HUES6 (cell line): ENCODE results near the gene FBXO17.
"Not testable (repeated sequence)": the region's sequence is repeated elsewhere in the genome, so short reads cannot be mapped to it uniquely, and the experiment has no call there.

ENCODE experiments used
- H3K27ac ChIP-seq: 2 replicates; pipeline ENCODE4 v1.7.0; 2013; ENCODE audit warnings: low read depth, mild to moderate bottlenecking, low read length, inconsistent platforms
- H3K27me3 ChIP-seq: 2 replicates; pipeline ENCODE4 v1.6.1; 2013; ENCODE audit warnings: low read length; ENCODE audit not compliant: control insufficient read depth, insufficient read depth
- H3K36me3 ChIP-seq: 2 replicates; pipeline ENCODE4 v1.6.1; 2013; ENCODE audit warnings: low read length; ENCODE audit not compliant: control insufficient read depth, insufficient read depth
- H3K4me1 ChIP-seq: 2 replicates; pipeline ENCODE4 v1.6.1; 2013; ENCODE audit warnings: low read length; ENCODE audit not compliant: control insufficient read depth, insufficient read depth
- H3K4me3 ChIP-seq: 2 replicates; pipeline ENCODE4 v1.5.1; 2013; ENCODE audit warnings: low read depth, low read length
- H3K9ac ChIP-seq: one replicate; pipeline ENCODE4 v1.6.1; 2013; ENCODE audit warnings: mild to moderate bottlenecking, low read length
- H3K9me3 ChIP-seq: 2 replicates; pipeline ENCODE4 v1.6.1; 2013; ENCODE audit warnings: low read depth, low read length; ENCODE audit not compliant: control insufficient read depth, insufficient read depth

The FBXO17 gene

DNA sequence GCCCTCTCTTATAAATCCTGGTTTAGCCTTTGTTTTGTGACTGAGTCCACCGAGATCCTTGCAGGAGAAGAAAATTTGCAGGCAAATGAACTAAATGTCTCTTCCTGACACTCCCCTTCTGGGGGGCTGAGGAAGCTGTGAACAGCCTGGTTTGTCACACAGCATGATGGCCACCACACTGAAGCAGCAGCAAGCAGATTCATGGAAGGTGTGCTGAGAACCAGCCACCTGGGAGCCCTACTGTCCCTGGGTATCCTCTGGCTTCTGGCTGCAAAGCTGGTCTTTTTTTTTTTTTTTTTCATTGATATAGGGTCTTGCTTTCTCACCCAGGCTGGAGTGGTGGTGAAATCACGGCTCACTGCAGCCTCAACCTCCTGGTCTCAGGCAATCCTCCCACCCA lies 33.6 kb downstream of the FBXO17 start:
- H3K36me3 ChIP-seq, result peaks cover 7% of the 10 kb centered on the region
- H3K4me3 ChIP-seq, result no peak overlapping the region
- H3K4me1 ChIP-seq, result no peaks in the 10 kb centered on the region
- no peaks in the 10 kb centered on the region for H3K9me3 ChIP-seq
- no peak overlapping the region for H3K27ac ChIP-seq
- no peaks in the 10 kb centered on the region for H3K27me3 ChIP-seq
- H3K9ac ChIP-seq, result no peak overlapping the region

DNA sequence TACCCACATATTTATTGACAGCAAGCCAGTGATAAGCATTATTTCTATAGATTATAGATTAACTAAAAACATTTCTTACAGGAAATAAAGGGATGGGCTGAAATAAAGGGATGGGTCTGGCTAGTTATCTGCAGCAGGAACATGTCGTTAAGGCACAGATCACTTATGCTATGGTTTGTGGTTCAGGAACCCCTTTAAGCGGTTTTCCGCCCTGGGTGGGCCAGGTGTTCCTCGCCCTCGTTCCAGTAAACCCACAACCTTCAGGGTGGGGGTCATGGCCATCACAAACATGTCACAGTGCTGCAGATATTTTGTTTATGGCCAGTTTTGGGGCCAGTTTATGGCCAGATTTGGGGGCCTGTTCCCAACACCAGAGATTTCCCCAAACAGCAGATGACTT lies 34.1 kb downstream of the FBXO17 start:
- not testable (repeated sequence) for H3K27me3 ChIP-seq, H3K4me3 ChIP-seq, H3K36me3 ChIP-seq, H3K27ac ChIP-seq, H3K9me3 ChIP-seq, H3K4me1 ChIP-seq, H3K9ac ChIP-seq

DNA sequence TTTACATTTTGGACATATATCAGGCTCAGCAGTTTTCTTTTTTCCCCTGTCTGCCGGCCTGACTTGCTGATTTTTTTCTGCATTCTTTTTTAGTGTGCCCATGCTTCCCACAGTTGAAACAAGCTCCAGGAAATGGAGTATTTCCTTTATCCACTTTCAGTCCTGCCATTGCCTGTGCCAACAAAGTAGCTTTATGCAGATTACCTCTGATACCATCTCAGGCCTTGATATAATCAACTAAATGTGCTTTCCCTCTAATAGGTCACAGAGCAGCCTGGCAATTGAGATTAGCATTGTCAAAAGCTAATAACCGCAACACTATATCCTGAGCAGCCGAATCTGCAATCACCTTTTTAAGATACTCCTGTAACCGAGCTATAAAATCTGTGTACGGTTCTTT lies 35.6 kb downstream of the FBXO17 start:
- peaks cover 11% of the 10 kb centered on the region for H3K9me3 ChIP-seq

DNA sequence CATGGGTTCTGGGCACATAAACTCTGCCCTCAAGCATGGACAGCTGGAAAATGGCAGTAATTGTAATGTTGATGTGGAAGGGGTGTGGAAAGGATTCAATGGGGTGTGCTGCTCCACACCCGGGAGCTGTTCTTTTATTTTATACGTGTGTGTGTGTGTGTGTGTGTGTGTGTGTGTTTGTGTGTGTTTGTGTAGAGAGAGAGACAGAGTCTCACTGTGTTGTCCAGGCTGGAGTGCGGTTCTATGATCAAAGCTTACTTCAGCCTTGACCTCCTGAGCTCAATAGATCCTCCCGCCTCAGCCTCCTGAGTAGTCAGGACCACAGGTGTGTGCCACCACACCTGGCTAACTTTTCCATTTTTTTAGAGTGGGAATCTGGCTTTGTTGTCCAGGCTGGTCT lies 42.0 kb downstream of the FBXO17 start:
- 0 out of 2 replicates have a peak, but pooled peaks cover 7% of the 10 kb centered on the region for H3K4me1 ChIP-seq
- no peak overlapping the region for H3K27ac ChIP-seq
- peaks cover 24% of the 10 kb centered on the region for H3K9me3 ChIP-seq
- no peak overlapping the region for H3K4me3 ChIP-seq
- no peak overlapping the region for H3K9ac ChIP-seq
- H3K27me3 ChIP-seq, result no peaks in the 10 kb centered on the region
- H3K36me3 ChIP-seq, result peaks cover 28% of the 10 kb centered on the region

More for the DNA sequence above, 35.6 kb downstream of the FBXO17 start:
- Histone ChIP-seq H3K36me3 (peaks cover 7% of the 10 kb centered on the region), H3K27me3 (no peaks in the 10 kb centered on the region), H3K9ac (no peak overlapping the region), H3K4me3 (no peak overlapping the region), H3K27ac (no peak overlapping the region), H3K4me1 (no peaks in the 10 kb centered on the region)

DNA sequence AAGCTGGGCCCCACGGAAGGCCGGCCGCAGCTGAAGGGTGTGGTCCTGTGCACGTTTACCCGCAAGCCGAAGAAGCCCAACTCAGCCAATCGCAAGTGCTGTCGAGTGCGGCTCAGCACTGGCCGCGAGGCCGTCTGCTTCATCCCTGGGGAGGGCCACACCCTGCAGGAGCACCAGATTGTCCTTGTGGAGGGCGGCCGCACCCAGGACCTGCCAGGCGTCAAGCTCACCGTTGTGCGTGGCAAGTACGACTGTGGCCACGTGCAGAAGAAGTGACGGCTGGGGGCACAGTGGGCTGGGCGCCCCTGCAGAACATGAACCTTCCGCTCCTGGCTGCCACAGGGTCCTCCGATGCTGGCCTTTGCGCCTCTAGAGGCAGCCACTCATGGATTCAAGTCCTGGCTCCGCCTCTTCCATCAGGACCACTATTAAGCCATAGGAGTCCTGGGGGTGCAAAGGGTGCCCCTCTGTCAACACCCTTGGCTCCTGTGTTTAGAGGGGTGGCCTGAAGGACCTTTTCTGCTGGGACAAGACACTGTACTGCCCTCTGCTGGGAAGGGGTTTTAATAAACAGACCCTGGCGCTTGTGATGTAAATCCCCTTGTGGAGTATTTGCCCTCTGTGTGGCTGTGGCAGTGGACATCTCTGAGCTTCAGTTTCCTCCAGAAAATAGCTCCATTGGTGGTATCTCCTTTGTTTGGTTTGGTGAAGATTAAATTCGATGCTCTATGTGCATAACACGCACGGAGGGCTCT lies 42.9 kb downstream of the FBXO17 start:
- Histone ChIP-seq H3K4me3 (no peak overlapping the region), H3K4me1 (0 out of 2 replicates have a peak, but pooled peaks cover 7% of the 10 kb centered on the region), H3K9me3 (peaks cover 24% of the 10 kb centered on the region), H3K27me3 (no peaks in the 10 kb centered on the region), H3K9ac (no peak overlapping the region), H3K36me3 (peaks cover 32% of the 10 kb centered on the region), H3K27ac (no peak overlapping the region)

DNA sequence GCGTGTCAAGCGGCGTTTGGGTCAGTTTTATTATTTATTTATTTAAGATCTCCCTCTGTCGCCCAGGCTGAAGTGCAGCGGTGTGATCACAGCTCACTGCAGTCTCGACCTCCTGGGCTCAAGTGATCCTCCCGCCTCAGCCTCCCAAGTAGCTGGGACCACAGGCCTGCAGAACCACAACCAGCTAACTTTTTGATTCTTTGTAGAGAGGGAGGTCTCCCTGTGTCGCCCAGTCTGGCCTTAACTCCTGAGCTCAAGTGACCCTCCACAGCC lies 44.1 kb downstream of the FBXO17 start:
- Histone ChIP-seq H3K27ac (no peak overlapping the region; the same call in 1 of the 2 replicates), H3K4me3 (peak overlapping the region; percentile 79), H3K4me1 (0 out of 2 replicates have a peak, but pooled peaks cover 7% of the 10 kb centered on the region), H3K27me3 (no peaks in the 10 kb centered on the region), H3K9ac (peak overlapping the region; percentile 95), H3K36me3 (peaks cover 32% of the 10 kb centered on the region), H3K9me3 (peaks cover 24% of the 10 kb centered on the region)

DNA sequence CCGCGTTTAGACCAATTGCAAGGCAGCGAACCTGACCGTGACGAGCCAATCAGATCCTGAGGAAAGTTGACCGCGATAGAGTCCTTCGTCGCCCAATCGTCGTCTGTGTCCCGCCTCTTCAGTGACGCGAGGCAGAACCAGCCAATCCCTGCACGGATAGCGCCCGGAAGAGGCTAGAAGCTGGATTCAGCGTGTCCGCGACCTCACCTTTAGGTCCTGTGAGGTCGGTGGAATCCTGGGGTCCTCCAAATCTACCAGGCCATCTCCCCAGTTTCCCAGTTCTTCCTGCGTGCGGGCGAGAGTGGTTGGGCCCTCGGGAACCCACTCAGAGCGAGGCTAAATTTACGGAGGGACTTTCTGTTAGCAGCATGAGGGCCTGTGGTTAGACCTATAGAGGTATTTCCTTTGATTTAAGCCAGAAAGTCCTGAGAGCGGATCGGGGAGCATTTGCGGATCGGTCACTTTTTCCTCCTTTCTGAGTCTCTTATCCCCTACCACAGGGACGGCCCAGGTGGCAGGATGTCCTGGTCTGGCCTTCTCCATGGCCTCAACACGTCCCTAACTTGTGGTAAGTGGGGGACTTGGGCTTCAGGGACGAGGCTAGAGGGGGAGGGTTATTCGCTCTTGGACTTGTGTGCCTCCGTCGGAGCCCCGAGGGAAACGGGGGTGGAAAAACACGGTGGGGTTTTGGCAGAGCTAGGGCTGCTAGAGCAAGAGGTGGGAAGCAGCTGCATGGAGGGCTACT lies 44.6 kb downstream of the FBXO17 start, which contains the start of gene MRPS12:
TSS of gene MRPS12 (plus strand) at position 169 of the 745 bp plus-strand sequence. CDS start at position 520, 351 bp downstream.
- Histone ChIP-seq H3K9me3 (peaks cover 22% of the 10 kb centered on the region), H3K4me1 (0 out of 2 replicates have a peak, but pooled peaks cover 7% of the 10 kb centered on the region), H3K36me3 (peaks cover 36% of the 10 kb centered on the region), H3K27me3 (no peaks in the 10 kb centered on the region), H3K9ac (peak within 1 kb of the TSS; percentile 95), H3K4me3 (peak within 1 kb of the TSS; percentile 79), H3K27ac (peak within 1 kb of the TSS; percentile 94)

DNA sequence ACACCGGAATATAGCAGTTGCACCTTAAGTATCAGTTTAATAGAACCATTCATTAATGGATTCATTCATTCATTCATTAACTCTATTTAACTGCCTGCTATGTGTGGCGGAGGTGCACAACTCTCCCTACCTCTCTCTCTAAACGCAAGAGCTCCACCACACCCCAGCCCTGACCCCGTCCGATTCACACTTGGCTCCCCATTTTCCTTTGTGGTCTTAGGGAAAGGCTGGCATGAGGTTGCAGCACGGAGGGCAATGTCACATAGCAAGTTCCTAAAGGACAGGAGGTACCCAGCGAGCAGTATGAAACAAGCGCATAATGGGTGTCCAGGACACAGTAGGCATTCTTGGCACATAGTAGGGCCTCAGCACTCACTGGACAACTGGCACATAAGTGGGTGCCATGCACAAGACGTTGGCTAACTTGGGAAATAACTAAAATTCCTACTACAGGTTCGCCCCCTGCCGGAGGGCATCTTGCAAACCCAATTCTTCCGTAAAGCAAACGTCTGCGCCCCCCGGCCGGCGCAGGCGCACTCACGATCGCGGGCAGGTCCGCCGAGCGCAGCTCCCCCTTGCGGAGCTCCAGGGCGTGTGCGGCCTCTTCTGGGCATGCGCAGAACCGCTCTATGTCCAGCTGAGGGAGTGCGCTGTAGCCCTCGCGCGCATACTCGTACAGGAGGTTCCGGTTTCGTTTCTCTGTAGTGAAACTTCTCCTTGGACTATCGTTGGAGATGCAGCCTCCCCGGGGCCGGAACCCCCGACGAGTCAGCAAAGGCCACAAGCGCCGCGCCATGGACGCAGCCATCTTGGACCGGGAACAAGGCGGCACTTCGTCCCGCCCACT lies 45.4 kb downstream of the FBXO17 start, which contains the start of gene SARS2:
TSS of gene SARS2 (minus strand) at position 835 of the 847 bp plus-strand sequence. CDS start at position 808, 27 bp downstream.
- Histone ChIP-seq H3K4me3 (peak within 1 kb of the TSS; percentile 79), H3K9ac (peak within 1 kb of the TSS; percentile 95), H3K27ac (peak within 1 kb of the TSS; percentile 94), H3K36me3 (peaks cover 44% of the 10 kb centered on the region), H3K27me3 (no peaks in the 10 kb centered on the region), H3K9me3 (peaks cover 15% of the 10 kb centered on the region), H3K4me1 (0 out of 2 replicates have a peak, but pooled peaks cover 7% of the 10 kb centered on the region)

DNA sequence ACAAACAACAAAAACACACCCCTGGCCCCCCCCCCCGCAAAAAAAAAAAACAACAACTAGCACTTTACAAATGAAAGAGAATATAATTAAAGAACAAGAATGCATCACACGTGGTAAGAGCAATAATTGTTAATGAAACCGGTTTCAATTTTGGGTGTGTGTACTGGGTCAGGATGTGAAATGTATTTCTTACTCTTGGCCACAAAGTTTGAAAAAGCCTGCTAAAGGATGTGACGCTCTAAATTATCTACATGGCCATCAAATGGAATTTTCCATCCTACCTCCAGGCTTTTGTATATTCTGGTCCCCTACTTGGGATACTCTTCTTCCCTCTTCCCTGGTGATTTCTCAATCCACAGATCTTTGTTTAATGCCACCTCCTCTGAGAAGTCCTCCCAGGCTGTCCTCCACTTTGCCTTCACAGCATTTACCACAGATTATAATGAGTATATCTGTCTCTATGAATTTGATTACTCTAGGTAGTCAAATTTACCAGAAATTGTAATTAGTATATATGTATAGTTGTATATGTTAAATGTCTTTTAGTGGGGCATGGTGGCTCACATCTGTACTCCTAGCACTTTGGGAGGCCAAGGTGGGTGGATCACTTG lies 47.0 kb downstream of the FBXO17 start:
- Histone ChIP-seq H3K9ac (no peak overlapping the region), H3K4me3 (no peak overlapping the region), H3K4me1 (0 out of 2 replicates have a peak, but pooled peaks cover 7% of the 10 kb centered on the region), H3K27ac (no peak overlapping the region), H3K36me3 (peaks cover 45% of the 10 kb centered on the region), H3K27me3 (no peaks in the 10 kb centered on the region), H3K9me3 (peaks cover 3% of the 10 kb centered on the region)

DNA sequence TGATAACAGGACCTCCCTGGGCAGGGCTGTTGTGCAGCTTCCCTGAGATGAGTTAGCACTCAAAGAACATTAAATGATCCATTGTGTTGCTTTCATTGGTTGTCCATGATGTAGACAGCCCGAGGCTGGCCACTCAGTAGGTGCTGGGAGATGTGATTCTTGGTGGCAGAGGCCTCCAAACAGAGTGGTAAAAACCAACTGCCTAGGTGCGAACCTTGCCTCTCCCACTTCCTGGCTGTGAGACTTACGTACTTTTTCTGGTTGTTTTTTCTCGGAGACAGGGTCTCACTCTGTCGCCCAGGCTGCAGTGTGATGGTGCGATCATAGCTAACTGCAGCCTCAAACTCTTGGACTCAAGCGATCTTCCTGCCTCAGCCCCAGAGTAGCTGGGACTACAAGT lies 51.2 kb downstream of the FBXO17 start:
- 0 out of 2 replicates have a peak, but pooled peaks cover under 1% of the 10 kb centered on the region for H3K4me1 ChIP-seq
- no peak overlapping the region for H3K4me3 ChIP-seq
- no peaks in the 10 kb centered on the region for H3K27me3 ChIP-seq
- H3K36me3 ChIP-seq, result peaks cover 48% of the 10 kb centered on the region
- no peaks in the 10 kb centered on the region for H3K9me3 ChIP-seq
- no peak overlapping the region for H3K27ac ChIP-seq
- H3K9ac ChIP-seq, result no peak overlapping the region
